Esophagus squamous epithelium (tissue), 4 donors: Measurements from ENCODE around the gene ZNF429.
"Not testable (repeated sequence)": the region's sequence is repeated elsewhere in the genome, so short reads cannot be mapped to it uniquely, and the experiment has no call there.

Experiments
- CTCF ChIP-seq, 6 experiments: fragments of 450-650 bp in 4 of 6; fragments of 200-600 bp in 2 of 6; sonication (generic) in 2 of 6; IDR thresholded peaks; one replicate each; pipeline ENCODE4 v1.5.1; 2016 to 2019; ENCODE audit warnings: antibody characterized with exemption in 6 of 6, mild to moderate bottlenecking in 4 of 6, moderate library complexity in 4 of 6
- POLR2A ChIP-seq, 4 donors: fragments of 450-650 bp; IDR thresholded peaks; one replicate each; pipeline ENCODE4 v1.6.1; 2017; ENCODE audit warnings: antibody characterized with exemption in 4 of 4, mild to moderate bottlenecking in 4 of 4, moderate library complexity in 3 of 4

- not testable (repeated sequence) for TF ChIP-seq CTCF, POLR2A (IDR thresholded peaks at IDR 0.05)
Observed at GRCh38 chr19:21512609-21513008, 7.2 kb downstream of the ZNF429 start.
